Upper lobe of left lung (tissue), 6 donors: ENCODE measurements around the gene GRIN2A. TPM values are rescaled to one million over a fixed set of nuclear protein-coding genes. Genes with fewer than 3 reads are reported as not detected.

Source experiments
- ATAC-seq, 2 donors: fragments of 200-7000 bp; cut with Tn5 transposase; one replicate each; pipeline ENCODE4 v1.9.1; 2022; ENCODE audit warnings: mild to moderate bottlenecking in 2 of 2, moderate library complexity in 2 of 2; ENCODE audit not compliant: low FRiP score in 2 of 2
- DNase-seq, 2 donors: peaks; one replicate each; pipeline ENCODE4 v3.0.0-alpha.2; 2019 to 2020
- H3K27ac ChIP-seq, 4 donors: fragments of 200-600 bp; sonication (generic); one replicate each; pipeline ENCODE4 v1.5.1; 2016 to 2019
- H3K27me3 ChIP-seq, 4 donors: fragments of 200-600 bp; sonication (generic); one replicate each; pipeline ENCODE4 v1.5.1; 2017 to 2019
- H3K36me3 ChIP-seq, 4 donors: fragments of 200-600 bp; sonication (generic); one replicate each; pipeline ENCODE4 v1.5.1; 2016 to 2019
- H3K4me1 ChIP-seq, 4 donors: fragments of 200-600 bp; sonication (generic); one replicate each; pipeline ENCODE4 v1.5.1; 2018 to 2019
- H3K4me3 ChIP-seq, 4 donors: fragments of 200-600 bp; sonication (generic); one replicate each; pipeline ENCODE4 v1.5.1; 2017 to 2019; ENCODE audit warnings: mild to moderate bottlenecking in 2 of 4, moderate library complexity in 1 of 4
- H3K9me3 ChIP-seq, 4 donors: fragments of 200-600 bp; sonication (generic); one replicate each; pipeline ENCODE4 v1.5.1; 2018 to 2019
- EP300 ChIP-seq, 4 donors: sonication (generic); formaldehyde crosslinking; IDR thresholded peaks; one replicate each; pipeline ENCODE4 v1.5.1; 2017; ENCODE audit warnings: antibody characterized with exemption in 4 of 4, control low read depth in 2 of 4
- POLR2A ChIP-seq, 4 donors: fragments of 450-650 bp; IDR thresholded peaks; one replicate each; pipeline ENCODE4 v1.5.1; 2016 to 2017; ENCODE audit warnings: antibody characterized with exemption in 4 of 4, mild to moderate bottlenecking in 2 of 4
- POLR2AphosphoS5 ChIP-seq, 2 donors: sonication (generic); formaldehyde crosslinking; IDR thresholded peaks; one replicate each; pipeline ENCODE4 v1.5.1; 2017; ENCODE audit warnings: antibody characterized with exemption in 2 of 2
- WGBS, 2 donors: methylation state at CpG; one replicate each; pipeline ENCODE4 v1.1.5; 2017 to 2018; 5-methylcytosine and 5-hydroxymethylcytosine counted together
- total RNA-seq, 6 donors: library from RNA; depleted of rRNA in 4 of 6; stranded (reverse); fragments of >200 nt in 4 of 6; gene quantifications; one replicate each; pipeline versions ENCODE4 v1.1.0 to v1.2.1, GENCODE V29; 2016 to 2021
- TF ChIP-seq, protein P1 (sequence below), 6 experiments: fragments of 450-650 bp in 4 of 6; fragments of 200-600 bp in 2 of 6; sonication (generic) in 2 of 6; IDR thresholded peaks; one replicate each; pipeline ENCODE4 v1.5.1; 2016 to 2019; ENCODE audit warnings: antibody characterized with exemption in 6 of 6
- donor health status: DM: no; HTN: no; CAD: no; lungs with moderate emphysema.
- donor health status: DM: no; HTN: yes; CAD: no; lungs with severe emphysema.

Gene GRIN2A
- total RNA-seq, 6 donors from 2014 or later: 0.11 to 0.57 (median 0.30) TPM; not detected in 3

DNA sequence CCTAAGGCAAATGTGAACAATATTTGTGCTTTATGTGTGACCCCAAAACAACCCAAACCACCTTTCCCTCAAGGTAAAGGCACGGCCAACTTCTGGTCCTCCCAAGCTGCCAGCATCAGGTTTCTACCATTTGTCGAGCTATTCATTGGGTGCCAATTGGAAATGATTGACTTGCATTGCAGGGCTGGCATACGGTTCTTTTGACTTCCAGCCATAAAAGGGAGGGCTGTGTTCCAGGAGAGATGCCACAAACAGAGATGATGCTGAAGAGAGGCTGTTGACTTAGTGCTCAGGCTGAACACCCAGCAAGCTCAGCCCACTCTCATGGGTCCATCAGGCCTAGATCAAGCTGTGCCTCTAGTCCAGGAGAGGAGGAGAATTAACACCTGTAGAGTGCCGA, 252.4 kb downstream of the GRIN2A start:
- H3K27me3 ChIP-seq: no peaks in the 10 kb centered on the region
- H3K4me3 ChIP-seq: no peak overlapping the region
- H3K9me3 ChIP-seq: no peaks in the 10 kb centered on the region
- TF ChIP-seq POLR2AphosphoS5 (IDR thresholded peaks at IDR 0.05): no peak
- TF ChIP-seq, protein P1, sequence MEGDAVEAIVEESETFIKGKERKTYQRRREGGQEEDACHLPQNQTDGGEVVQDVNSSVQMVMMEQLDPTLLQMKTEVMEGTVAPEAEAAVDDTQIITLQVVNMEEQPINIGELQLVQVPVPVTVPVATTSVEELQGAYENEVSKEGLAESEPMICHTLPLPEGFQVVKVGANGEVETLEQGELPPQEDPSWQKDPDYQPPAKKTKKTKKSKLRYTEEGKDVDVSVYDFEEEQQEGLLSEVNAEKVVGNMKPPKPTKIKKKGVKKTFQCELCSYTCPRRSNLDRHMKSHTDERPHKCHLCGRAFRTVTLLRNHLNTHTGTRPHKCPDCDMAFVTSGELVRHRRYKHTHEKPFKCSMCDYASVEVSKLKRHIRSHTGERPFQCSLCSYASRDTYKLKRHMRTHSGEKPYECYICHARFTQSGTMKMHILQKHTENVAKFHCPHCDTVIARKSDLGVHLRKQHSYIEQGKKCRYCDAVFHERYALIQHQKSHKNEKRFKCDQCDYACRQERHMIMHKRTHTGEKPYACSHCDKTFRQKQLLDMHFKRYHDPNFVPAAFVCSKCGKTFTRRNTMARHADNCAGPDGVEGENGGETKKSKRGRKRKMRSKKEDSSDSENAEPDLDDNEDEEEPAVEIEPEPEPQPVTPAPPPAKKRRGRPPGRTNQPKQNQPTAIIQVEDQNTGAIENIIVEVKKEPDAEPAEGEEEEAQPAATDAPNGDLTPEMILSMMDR (IDR thresholded peaks at IDR 0.05): no peak
- no peak for TF ChIP-seq POLR2A (IDR thresholded peaks at IDR 0.05)
- no peak for TF ChIP-seq EP300 (IDR thresholded peaks at IDR 0.05)
- no peak overlapping the region for H3K27ac ChIP-seq
- H3K4me1 ChIP-seq: no peaks in the 10 kb centered on the region
- 78 to 82% methylated on average over 4 of the region's 4 CpGs for WGBS, 2 donors
- DNase-seq: no peak
- ATAC-seq: no peak
- no peaks in the 10 kb centered on the region for H3K36me3 ChIP-seq

DNA sequence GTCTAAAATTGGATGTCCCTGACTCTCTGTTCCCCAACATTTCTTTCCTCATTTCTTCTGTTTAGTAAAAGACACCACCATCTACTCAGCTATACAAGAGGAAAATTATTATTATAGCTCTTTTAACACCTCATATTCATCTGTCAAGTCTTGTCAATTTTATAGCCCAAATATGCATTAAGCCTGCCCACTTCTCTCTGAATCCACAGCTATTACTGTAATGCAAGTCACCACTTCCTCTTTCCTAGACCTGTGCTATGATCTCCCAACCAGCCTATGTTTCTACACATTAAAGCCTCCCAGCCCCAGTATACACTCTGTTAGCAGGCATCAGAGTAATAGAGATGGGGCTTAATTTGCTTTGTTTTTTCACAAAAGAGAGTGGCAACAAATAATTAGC, 252.9 kb downstream of the GRIN2A start:
- H3K4me3 ChIP-seq: no peak overlapping the region
- no peaks in the 10 kb centered on the region for H3K36me3 ChIP-seq
- no peak for TF ChIP-seq POLR2A (IDR thresholded peaks at IDR 0.05)
- no peak for TF ChIP-seq EP300 (IDR thresholded peaks at IDR 0.05)
- TF ChIP-seq, protein P1 (IDR thresholded peaks at IDR 0.05): no peak
- no peak for TF ChIP-seq POLR2AphosphoS5 (IDR thresholded peaks at IDR 0.05)
- H3K9me3 ChIP-seq: no peaks in the 10 kb centered on the region
- ATAC-seq: no peak
- no peaks in the 10 kb centered on the region for H3K27me3 ChIP-seq
- H3K27ac ChIP-seq: no peak overlapping the region
- no peaks in the 10 kb centered on the region for H3K4me1 ChIP-seq
- no peak for DNase-seq

DNA sequence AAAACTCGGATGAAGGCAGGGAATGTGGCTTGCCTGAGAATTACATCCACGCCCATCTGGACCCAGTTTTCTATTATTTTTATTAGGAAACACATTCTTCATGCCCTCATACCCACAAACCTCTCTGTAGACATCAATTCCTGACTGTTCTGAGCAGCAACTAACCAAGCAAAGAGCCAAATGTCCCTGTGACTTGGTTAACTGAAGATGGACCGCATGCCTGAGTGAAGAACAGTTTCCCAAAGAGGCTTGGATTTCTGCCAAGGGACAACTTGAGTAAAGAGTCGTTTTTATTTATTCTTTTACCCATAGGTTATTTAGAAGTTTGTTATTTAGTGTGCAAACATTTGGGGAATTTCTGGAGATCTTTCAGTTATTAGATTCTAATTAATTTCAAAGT, 259.8 kb downstream of the GRIN2A start:
- 55 to 56% methylated on average over 4 of the region's 4 CpGs for WGBS, 2 donors

DNA sequence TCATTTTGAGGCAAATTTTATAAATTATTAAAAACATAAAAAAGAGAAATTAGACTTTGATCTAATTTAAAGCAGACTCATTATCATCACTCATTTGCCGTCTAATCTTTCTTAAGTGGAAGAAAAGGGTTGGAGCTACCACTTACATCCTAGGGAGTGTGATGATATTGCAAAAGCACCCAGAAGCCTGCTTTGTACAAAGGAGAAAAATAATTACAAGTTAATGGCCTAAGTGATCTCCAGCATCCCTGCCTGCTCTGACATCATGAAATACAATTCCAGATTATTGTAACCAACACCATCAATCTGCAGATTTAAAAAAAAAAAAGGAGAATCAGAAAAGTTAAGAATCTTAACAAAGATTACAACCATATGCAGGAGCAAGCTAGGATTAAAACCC, 260.2 kb downstream of the GRIN2A start:
- no peaks in the 10 kb centered on the region for H3K4me1 ChIP-seq
- H3K4me3 ChIP-seq: no peak overlapping the region
- no peaks in the 10 kb centered on the region for H3K36me3 ChIP-seq
- DNase-seq: no peak
- no peaks in the 10 kb centered on the region for H3K9me3 ChIP-seq
- no peak for ATAC-seq
- H3K27me3 ChIP-seq: no peaks in the 10 kb centered on the region
- no peak overlapping the region for H3K27ac ChIP-seq
- TF ChIP-seq POLR2AphosphoS5 (IDR thresholded peaks at IDR 0.05): no peak
- no peak for TF ChIP-seq EP300 (IDR thresholded peaks at IDR 0.05)
- TF ChIP-seq, protein P1 (IDR thresholded peaks at IDR 0.05): no peak
- no peak for TF ChIP-seq POLR2A (IDR thresholded peaks at IDR 0.05)
- 79 to 85% methylated on average over 1 of the region's 1 CpG for WGBS, 2 donors

More for the DNA sequence above, 259.8 kb downstream of the GRIN2A start:
- Histone ChIP-seq H3K27me3 (no peaks in the 10 kb centered on the region), H3K4me1 (no peaks in the 10 kb centered on the region), H3K4me3 (no peak overlapping the region), H3K9me3 (no peaks in the 10 kb centered on the region), H3K27ac (no peak overlapping the region), H3K36me3 (no peaks in the 10 kb centered on the region)
- ATAC-seq (no peak), DNase-seq (no peak)
- TF ChIP-seq EP300 (IDR thresholded peaks at IDR 0.05): no peak
- no peak for TF ChIP-seq POLR2AphosphoS5 (IDR thresholded peaks at IDR 0.05)
- TF ChIP-seq POLR2A (IDR thresholded peaks at IDR 0.05): no peak
- TF ChIP-seq, protein P1 (IDR thresholded peaks at IDR 0.05): no peak

DNA sequence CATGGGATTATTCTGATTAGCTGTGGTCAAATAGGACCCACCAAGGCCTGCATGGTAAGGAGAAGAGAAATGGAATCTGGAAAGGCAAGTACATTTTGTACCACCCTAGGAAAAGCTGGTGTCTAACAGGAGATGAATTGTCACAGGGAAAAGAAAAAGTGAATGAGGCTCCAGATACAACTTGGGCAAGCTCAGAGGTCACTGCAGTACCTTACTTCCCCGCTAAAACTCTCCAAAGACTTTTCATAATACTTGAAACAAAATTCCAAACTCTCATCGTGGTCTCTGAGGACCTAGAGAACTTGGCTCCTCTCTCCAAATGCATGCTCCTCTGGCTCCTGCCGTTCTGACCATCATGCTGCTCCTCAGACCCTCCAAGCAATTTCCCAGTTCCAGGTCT, 262.8 kb downstream of the GRIN2A start:
- H3K36me3 ChIP-seq: no peaks in the 10 kb centered on the region
- H3K9me3 ChIP-seq: no peaks in the 10 kb centered on the region
- DNase-seq: no peak
- ATAC-seq: no peak
- H3K27me3 ChIP-seq: no peaks in the 10 kb centered on the region
- WGBS, 2 donors: 61 to 70% methylated on average over 3 of the region's 3 CpGs
- H3K4me3 ChIP-seq: no peak overlapping the region
- no peaks in the 10 kb centered on the region for H3K4me1 ChIP-seq
- no peak for TF ChIP-seq POLR2AphosphoS5 (IDR thresholded peaks at IDR 0.05)
- TF ChIP-seq EP300 (IDR thresholded peaks at IDR 0.05): no peak
- TF ChIP-seq, protein P1 (IDR thresholded peaks at IDR 0.05): no peak
- no peak overlapping the region for H3K27ac ChIP-seq
